Fibroblast of villous mesenchyme (primary cell): ENCODE data around the gene SYCE3. TPM values are rescaled to one million over a fixed set of nuclear protein-coding genes. Genes with fewer than 3 reads are reported as not detected.
A peak's percentile ranks its signal among the peaks of the same experiment; 100 is the strongest.

Source experiments
- DNase-seq: peaks from one replicate; pipeline ENCODE4 v3.0.0-alpha.2; 2010; ENCODE audit warnings: low read depth
- H3K4me3 ChIP-seq: 2 replicates; pipeline ENCODE4 v1.5.1; 2011; ENCODE audit warnings: low read depth, mild to moderate bottlenecking, low read length
- CTCF ChIP-seq: IDR thresholded peaks from 2 replicates; pipeline ENCODE4 v1.5.1; 2012; ENCODE audit warnings: low read depth, mild to moderate bottlenecking, low read length; ENCODE audit not compliant: insufficient read depth
- total RNA-seq: library from RNA; depleted of rRNA; stranded (reverse); fragments of >200 nt; gene quantifications from 2 replicates; pipeline ENCODE4 v1.2.3, GENCODE V29; 2012

SYCE3 gene
- total RNA-seq, 1 donor = not detected

- no peak overlapping the region for H3K4me3 ChIP-seq
- TF ChIP-seq CTCF = no peak
- DNase-seq = no peak
Observed at GRCh38 chr22:50585238-50585637, 22.5 kb upstream of the SYCE3 start.

GRCh38 chr22:50584106-50585096, 21.7 kb upstream of the SYCE3 start:
- H3K4me3 ChIP-seq = no peak overlapping the region
- no peak for DNase-seq
- TF ChIP-seq CTCF = no peak

GRCh38 chr22:50583294-50583861, 20.7 kb upstream of the SYCE3 start:
- no peak for TF ChIP-seq CTCF
- H3K4me3 ChIP-seq = peak overlapping the region; percentile 70
- DNase-seq = no peak

GRCh38 chr22:50582493-50583293, 20.0 kb upstream of the SYCE3 start, which contains the start of gene CHKB:
Gene CHKB, minus strand, starts transcription at chr22:50582849. Its CDS starts 68 bp downstream, at chr22:50582781.
- DNase-seq = peak; percentile 97
- TF ChIP-seq CTCF = no peak
- peak within 1 kb of the TSS; percentile 83 for H3K4me3 ChIP-seq

- DNase-seq = peak; percentile 10
Observed at GRCh38 chr22:50581950-50582492, 19.3 kb upstream of the SYCE3 start.

More at GRCh38 chr22:50581950-50582492, 19.3 kb upstream of the SYCE3 start:
- TF ChIP-seq CTCF = no peak
- peak overlapping the region; percentile 83 for H3K4me3 ChIP-seq
